Stromal cell of bone marrow (primary cell): ENCODE measurements around the gene CTDSP1.

Source experiments
- DNase-seq: peaks from one replicate; pipeline ENCODE4 v3.0.0-alpha.2; 2012; ENCODE audit warnings: low read depth

Gene CTDSP1

GRCh38 chr2:218400167-218400929, 680 bp downstream of the CTDSP1 start:
- no peak for DNase-seq

- no peak for DNase-seq
Observed at GRCh38 chr2:218400930-218401881, 1.5 kb downstream of the CTDSP1 start.

DNA sequence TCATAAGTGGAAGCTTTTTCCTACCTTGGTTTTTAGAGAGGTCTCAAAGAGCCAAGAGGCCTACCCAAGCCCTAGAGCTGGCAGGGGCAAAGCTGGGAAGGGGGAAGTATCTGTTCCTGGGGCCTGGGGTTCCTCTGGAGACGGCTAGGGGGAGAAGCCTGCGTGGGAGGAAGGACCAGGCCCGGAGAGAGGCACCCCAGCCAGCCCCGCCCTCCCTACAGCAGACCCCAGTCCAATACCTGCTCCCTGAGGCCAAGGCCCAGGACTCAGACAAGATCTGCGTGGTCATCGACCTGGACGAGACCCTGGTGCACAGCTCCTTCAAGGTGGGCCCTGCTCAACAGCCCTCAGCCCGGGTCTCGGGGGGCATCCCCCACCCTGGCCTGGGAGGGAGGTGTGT, 2.2 kb downstream of the CTDSP1 start:
- no peak for DNase-seq

DNA sequence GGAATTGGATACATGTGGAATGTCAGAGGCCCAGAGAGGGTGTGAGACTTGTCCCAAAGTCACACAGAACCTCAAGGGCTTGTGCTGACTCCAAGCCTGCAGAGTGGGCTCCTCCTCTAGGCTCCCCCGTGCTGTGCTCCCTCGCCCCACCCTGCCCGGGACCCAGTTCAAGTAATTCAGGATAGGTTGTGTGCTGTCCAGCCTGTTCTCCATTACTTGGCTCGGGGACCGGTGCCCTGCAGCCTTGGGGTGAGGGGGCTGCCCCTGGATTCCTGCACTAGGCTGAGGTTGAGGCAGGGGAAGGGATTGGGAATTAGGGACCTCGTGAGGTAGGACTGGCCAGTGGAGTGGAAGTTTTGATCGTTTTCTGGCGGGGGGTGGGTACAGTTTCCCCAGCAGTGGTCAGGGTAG, 2.8 kb downstream of the CTDSP1 start:
- no peak for DNase-seq

DNA sequence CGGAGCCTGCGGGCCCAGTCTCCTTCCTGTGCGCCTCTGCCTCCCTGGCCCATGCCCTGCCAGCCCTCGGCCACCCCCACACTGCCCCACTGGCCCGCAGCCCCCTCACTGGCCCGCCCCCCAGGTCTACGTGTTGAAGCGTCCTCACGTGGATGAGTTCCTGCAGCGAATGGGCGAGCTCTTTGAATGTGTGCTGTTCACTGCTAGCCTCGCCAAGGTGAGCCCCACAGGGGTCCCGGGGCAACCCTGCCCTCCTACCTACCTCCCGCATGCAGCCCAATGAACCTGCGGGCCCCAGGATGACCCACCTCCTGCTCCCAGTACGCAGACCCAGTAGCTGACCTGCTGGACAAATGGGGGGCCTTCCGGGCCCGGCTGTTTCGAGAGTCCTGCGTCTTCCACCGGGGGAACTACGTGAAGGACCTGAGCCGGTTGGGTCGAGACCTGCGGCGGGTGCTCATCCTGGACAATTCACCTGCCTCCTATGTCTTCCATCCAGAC, 3.3 kb downstream of the CTDSP1 start:
- no peak for DNase-seq

- DNase-seq, result no peak
Observed at GRCh38 chr2:218403810-218404209, 4.1 kb downstream of the CTDSP1 start.

- no peak for DNase-seq
Observed at GRCh38 chr2:218404351-218405085, 4.8 kb downstream of the CTDSP1 start.

DNA sequence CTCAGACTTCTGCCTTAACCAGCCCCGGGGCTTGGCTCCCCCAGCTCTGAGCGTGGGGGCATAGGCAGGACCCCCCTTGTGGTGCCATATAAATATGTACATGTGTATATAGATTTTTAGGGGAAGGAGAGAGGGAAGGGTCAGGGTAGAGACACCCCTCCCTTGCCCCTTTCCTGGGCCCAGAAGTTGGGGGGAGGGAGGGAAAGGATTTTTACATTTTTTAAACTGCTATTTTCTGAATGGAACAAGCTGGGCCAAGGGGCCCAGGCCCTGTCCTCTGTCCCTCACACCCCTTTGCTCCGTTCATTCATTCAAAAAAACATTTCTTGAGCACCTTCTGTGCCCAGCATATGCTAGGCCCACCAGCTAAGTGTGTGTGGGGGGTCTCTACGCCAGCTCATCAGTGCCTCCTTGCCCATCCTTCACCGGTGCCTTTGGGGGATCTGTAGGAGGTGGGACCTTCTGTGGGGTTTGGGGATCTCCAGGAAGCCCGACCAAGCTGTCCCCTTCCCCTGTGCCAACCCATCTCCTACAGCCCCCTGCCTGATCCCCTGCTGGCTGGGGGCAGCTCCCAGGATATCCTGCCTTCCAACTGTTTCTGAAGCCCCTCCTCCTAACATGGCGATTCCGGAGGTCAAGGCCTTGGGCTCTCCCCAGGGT, 5.5 kb downstream of the CTDSP1 start:
- DNase-seq, result no peak

DNA sequence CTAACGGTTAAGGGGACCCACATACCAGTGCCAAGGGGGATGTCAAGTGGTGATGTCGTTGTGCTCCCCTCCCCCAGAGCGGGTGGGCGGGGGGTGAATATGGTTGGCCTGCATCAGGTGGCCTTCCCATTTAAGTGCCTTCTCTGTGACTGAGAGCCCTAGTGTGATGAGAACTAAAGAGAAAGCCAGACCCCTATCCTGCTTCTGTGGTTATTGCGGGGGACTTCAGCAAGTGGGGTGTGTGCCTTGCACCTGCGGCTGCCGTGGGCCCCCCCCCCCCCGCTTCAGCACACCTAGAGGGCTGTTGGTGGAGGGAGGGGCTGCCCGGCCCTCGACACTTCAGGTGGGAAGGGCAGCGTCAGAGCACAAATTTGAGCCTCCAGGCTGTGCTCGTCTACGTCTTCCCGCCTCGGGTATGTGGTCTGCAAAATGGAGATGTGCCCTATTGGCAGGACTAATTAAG, 6.1 kb downstream of the CTDSP1 start:
- DNase-seq, result no peak

DNA sequence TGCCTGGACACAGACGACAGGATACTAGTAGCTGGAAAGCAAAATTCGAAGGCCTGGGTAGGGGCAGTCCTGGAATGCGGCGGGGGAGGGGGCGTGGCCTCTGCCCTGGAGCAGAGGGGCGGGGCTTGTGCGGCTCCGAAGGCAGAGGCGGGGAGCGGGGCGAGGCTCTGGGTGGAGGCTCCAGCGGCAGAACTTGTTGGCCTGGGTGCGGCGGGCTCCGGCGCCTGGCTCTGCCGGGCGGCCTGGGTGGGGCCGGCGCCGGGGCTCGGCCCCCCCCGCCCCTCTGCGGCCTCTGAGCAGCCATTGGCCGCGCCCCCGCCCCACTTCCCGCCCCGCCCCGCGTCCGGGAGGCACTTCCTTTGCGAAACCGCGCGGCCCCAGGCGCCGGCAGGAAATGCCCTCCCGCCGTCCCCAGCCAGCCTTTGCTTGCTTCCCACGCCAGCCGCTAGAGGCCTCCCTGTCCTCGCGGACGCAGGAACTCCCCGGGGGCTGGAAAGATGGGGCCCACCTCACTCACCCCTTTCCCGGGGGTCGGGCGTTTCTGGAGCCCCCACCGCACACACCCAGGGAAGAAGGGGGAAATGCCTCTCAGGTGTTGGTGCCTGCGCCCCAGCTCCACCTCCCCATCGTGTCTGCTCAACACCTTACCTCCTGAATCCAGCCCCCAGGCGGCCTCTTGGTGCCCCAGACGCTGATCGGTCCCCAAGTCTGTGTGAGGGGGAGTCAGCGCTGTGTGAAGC, 6.7 kb downstream of the CTDSP1 start:
- peak; percentile 89 for DNase-seq

DNA sequence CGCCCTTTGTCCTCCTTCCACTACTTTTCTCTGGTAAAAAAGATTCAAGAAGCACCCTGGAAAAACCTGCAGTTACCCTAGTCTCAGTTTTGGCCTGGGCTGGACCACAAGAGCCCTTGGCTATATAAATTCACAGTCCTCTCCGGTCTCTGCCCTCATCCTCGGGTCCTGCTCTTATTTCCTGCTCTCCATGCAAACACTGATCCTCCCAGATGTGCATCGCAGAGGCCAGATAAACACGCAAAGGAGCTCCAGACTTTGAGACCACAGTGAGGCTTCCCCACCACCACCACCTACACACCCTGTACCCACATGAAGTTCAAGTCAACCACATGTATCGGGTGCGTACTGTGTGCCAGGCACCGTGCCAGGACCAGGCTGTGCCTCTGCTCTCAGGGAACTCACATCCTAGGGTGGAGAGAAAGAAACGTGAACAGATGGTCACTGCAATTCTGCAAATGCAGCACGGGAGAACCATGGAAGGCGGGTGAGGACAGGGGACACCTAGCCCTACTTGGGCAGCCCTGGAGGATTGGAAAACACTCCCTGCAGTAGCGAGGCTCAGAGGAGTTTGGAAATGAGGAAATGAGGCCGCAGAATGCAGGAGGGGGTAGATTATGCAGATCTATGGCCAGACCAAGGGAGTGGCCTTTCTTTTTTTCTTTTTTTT, 7.4 kb downstream of the CTDSP1 start:
- DNase-seq, result no peak

DNA sequence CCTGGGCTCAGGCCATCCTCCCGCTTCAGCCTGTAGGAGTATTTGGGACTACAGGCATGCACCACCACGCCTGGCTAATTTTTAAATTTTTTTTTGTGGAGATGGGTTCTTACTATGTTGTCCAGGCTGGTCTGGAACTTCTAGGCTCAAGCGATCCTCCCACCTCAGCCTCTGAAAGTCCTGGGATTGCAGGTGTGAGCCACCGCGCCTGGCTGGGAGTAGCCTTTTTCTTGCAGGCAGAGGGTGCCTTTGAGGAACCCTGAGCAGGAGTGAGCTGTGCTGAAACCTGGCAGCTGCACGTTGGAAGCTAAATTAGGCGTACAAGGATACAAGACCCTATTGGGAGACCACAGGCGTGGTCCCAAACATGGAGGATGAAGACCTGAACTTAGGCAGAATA, 8.0 kb downstream of the CTDSP1 start:
- no peak for DNase-seq

- DNase-seq, result no peak
Observed at GRCh38 chr2:218418321-218418716, 18.7 kb downstream of the CTDSP1 start.

DNA sequence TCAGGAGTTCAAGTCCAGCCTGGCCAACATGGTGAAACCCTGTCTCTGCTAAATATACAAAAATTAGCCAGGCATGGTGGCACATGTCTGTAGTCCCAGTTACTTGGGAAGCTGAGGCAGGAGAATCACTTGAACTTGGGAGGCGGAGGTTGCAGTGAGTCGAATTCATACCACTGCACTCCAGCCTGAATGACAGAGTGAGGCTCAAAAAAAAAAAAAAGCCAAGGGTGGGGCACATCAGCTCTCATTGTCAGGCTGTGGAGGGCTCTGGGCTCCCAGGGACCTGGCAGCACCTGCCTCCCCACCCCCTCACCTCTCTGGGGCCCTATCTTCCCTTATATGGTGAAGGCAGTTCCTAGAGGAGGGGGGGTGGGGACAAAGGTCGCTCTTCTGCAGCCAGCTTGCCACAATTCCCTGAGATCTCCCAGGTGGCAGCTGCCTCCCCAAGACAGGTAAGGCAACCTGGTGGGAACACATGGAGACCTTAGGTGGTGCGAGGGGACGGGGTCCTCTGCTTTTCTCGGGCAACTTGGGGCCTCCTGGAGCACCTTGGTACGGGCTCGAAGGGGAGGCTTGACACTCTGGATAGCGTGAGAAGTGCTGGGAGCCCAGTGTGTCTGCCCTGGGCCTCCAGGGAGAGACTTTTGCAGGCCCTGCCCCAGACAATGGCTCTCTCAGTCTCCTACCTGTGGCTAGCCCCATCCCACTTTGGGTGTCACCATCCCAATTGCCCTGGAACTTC, 19.2 kb downstream of the CTDSP1 start, which contains the start of gene VIL1:
Gene VIL1, plus strand, starts transcription at position 407 of the 742 bp plus-strand sequence. CDS start 4,656 bp downstream, outside the sequence.
- no peak for DNase-seq

GRCh38 chr2:218419630-218420216, 20.1 kb downstream of the CTDSP1 start:
- no peak for DNase-seq

GRCh38 chr2:218421027-218421426, 21.4 kb downstream of the CTDSP1 start:
- no peak for DNase-seq

- no peak for DNase-seq
Observed at GRCh38 chr2:218422403-218423086, 22.9 kb downstream of the CTDSP1 start.

DNA sequence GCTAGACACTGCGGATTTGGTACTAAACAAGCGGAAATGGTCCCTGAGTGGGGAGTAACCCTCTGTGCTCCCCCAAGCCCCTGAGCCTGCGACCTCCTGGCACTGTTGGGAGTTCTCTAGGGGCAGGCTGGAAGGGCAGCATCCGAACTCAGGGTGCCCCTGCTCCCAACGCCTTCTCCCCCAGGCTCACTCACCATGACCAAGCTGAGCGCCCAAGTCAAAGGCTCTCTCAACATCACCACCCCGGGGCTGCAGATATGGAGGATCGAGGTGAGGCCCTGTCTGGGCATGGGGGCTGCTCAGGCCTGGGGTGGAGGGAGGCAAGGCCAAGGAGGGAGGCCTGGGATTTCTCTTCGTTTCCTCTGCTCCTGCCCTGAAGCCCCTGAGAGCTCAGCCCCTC, 23.9 kb downstream of the CTDSP1 start:
- no peak for DNase-seq
